HG02623 (cell line): ENCODE data around the gene VSIG2.
A peak's percentile ranks its signal among the peaks of the same experiment; 100 is the strongest.

ENCODE experiments used
- ATAC-seq: cut with Tn5 transposase; IDR thresholded peaks from one replicate; pipeline ENCODE4 v1.9.1; 2021; ENCODE audit warnings: moderate library complexity; ENCODE audit not compliant: unreplicated experiment

VSIG2 gene

GRCh38 chr11:124725719-124726105, 26.3 kb downstream of the VSIG2 start:
- peak; percentile 14 for ATAC-seq

- ATAC-seq: peak; percentile 86
These were observed 26.9 kb downstream of the VSIG2 start for GRCh38 chr11:124724979-124725718.

- no peak for ATAC-seq
These were observed 29.9 kb downstream of the VSIG2 start for GRCh38 chr11:124722176-124722575.

- no peak for ATAC-seq
These were observed 32.5 kb downstream of the VSIG2 start for GRCh38 chr11:124719534-124719933.

GRCh38 chr11:124718801-124719200, 33.3 kb downstream of the VSIG2 start:
- ATAC-seq: no peak

- no peak for ATAC-seq
These were observed 34.0 kb downstream of the VSIG2 start for GRCh38 chr11:124717786-124718651.

GRCh38 chr11:124717421-124717785, 34.7 kb downstream of the VSIG2 start:
- no peak for ATAC-seq

- no peak for ATAC-seq
These were observed 35.5 kb downstream of the VSIG2 start for GRCh38 chr11:124716591-124716990.

- no peak for ATAC-seq
These were observed 39.7 kb downstream of the VSIG2 start for GRCh38 chr11:124712392-124712791.

GRCh38 chr11:124707829-124708228, 44.2 kb downstream of the VSIG2 start:
- no peak for ATAC-seq

- ATAC-seq: no peak
These were observed 52.0 kb downstream of the VSIG2 start for GRCh38 chr11:124700028-124700427.

- no peak for ATAC-seq
These were observed 52.5 kb downstream of the VSIG2 start for GRCh38 chr11:124699547-124699946.
